Transverse colon (tissue), 4 donors: ENCODE measurements around the gene CFAP61. TPM values are rescaled to one million over a fixed set of nuclear protein-coding genes. Genes with fewer than 3 reads are reported as not detected.

ENCODE experiments used
- DNase-seq: peaks from one replicate; pipeline ENCODE4 v3.0.0-alpha.2; 2019
- H3K27ac ChIP-seq, 4 donors: fragments of 200-600 bp; sonication (generic); 2 replicates each; pipeline ENCODE4 v1.5.1; 2016 to 2018; ENCODE audit warnings: inconsistent platforms in 4 of 4
- H3K27me3 ChIP-seq: fragments of 200-600 bp; sonication (generic); 2 replicates; pipeline ENCODE4 v1.5.1; 2017; ENCODE audit warnings: inconsistent platforms
- H3K36me3 ChIP-seq, 4 donors: fragments of 200-600 bp; sonication (generic); 2 replicates each; pipeline ENCODE4 v1.5.1; 2017 to 2019; ENCODE audit warnings: inconsistent platforms in 4 of 4
- H3K4me1 ChIP-seq, 4 donors: fragments of 200-600 bp; sonication (generic); 2 replicates each; pipeline ENCODE4 v1.5.1; 2017 to 2020; ENCODE audit warnings: inconsistent platforms in 4 of 4
- H3K4me3 ChIP-seq, 4 donors: fragments of 200-600 bp; sonication (generic); 1 replicate in 1 of 4; 2 replicates in 3 of 4; pipeline versions ENCODE4 v1.5.1 to v1.6.1; 2017 to 2019; ENCODE audit warnings: inconsistent platforms in 4 of 4
- H3K9me3 ChIP-seq, 2 donors: fragments of 200-600 bp; sonication (generic); 2 replicates each; pipeline ENCODE4 v1.5.1; 2017 to 2019; ENCODE audit warnings: inconsistent platforms in 2 of 2
- EP300 ChIP-seq: sonication (generic); formaldehyde crosslinking; IDR thresholded peaks from one replicate; pipeline ENCODE4 v1.6.1; 2017; ENCODE audit warnings: antibody characterized with exemption, low read depth
- POLR2A ChIP-seq: fragments of 450-650 bp; IDR thresholded peaks from one replicate; pipeline ENCODE4 v1.6.1; 2016; ENCODE audit warnings: antibody characterized with exemption, mild to moderate bottlenecking, moderate library complexity
- POLR2AphosphoS5 ChIP-seq, 3 donors: sonication (generic); formaldehyde crosslinking; IDR thresholded peaks; one replicate each; pipeline ENCODE4 v1.6.1; 2016; ENCODE audit warnings: antibody characterized with exemption in 3 of 3
- WGBS, 2 donors: methylation state at CpG; one replicate each; pipeline ENCODE4 v1.1.5; 2018; ENCODE audit warnings: low coverage in 1 of 2; 5-methylcytosine and 5-hydroxymethylcytosine counted together
- in situ Hi-C, 4 donors: fragments of 200-750 bp; cut with MboI; loops; one replicate each; pipeline versions ENCODE4 v1.15.0 to v1.15.1; 2017; ENCODE audit warnings: low sequenced_read_pairs in 3 of 4, low pct_ligation_motif_present in 1 of 4, low pct_unique_long_range_greater_than_20kb in 1 of 4
- intact Hi-C: fragments of 100-400 bp; cut with DNase I; formaldehyde crosslinking; loops from one replicate; pipeline ENCODE4 v1.15.1; 2023; ENCODE audit warnings: low total_unique reads
- total RNA-seq, 4 donors: library from RNA; depleted of rRNA; stranded (reverse); fragments of >200 nt; gene quantifications; one replicate each; pipeline ENCODE4 v1.1.0, GENCODE V29; 2016
- TF ChIP-seq, protein P1 (sequence below), 5 experiments: fragments of 200-600 bp in 3 of 5; fragments of 450-650 bp in 2 of 5; sonication (generic) in 3 of 5; IDR thresholded peaks; 1 replicate in 2 of 5; 2 replicates in 3 of 5; pipeline ENCODE4 v1.5.1; 2016 to 2017; ENCODE audit warnings: antibody characterized with exemption in 5 of 5, inconsistent platforms in 3 of 5, mild to moderate bottlenecking in 2 of 5, moderate library complexity in 1 of 5

The CFAP61 gene
- total RNA-seq, 4 donors from 2014 or later = 0.27 TPM; not detected in 3

DNA sequence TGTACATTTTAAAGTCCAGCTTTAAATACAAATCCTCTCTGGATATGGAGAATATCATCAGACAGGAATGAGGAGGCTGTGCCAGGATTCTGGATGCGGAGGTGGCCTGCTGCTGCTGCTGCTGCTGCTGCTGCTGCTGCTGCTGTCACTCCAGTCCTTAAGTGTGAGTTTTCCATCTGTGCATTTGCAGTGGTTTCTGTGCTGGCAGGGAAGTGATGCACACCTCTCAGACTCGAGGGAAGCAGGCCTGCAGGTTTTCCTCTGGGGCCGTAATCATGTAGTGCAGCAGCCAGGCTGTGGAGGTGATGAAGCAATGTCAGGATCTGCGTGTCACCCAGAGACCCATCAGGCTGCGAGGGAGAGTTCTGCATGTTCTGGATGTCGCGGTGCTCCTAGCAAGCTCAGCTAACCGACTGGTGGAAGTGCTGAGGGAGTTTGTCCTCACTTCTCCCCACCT lies 32.0 kb downstream of the CFAP61 start:
- H3K4me3 ChIP-seq = no peak overlapping the region
- no peaks in the 10 kb centered on the region for H3K9me3 ChIP-seq
- 74% methylated on average over 8 of the region's 8 CpGs; no CpG with 5 or more reads in 1 of the 2 donors for WGBS, 2 donors
- H3K4me1 ChIP-seq = peaks cover 0 to under 1% (median 0%) of the 10 kb centered on the region in 4 donors
- intact Hi-C loops (no loop called here), in situ Hi-C loops (loop anchor here in 3 of 4 donors (10.0 to 25.0 kb wide), 5 partner anchors 150 to 753 kb away; no protein-coding TSS in a partner anchor)
- no peak overlapping the region for H3K27ac ChIP-seq
- TF ChIP-seq EP300 = no peak
- TF ChIP-seq, protein P1, sequence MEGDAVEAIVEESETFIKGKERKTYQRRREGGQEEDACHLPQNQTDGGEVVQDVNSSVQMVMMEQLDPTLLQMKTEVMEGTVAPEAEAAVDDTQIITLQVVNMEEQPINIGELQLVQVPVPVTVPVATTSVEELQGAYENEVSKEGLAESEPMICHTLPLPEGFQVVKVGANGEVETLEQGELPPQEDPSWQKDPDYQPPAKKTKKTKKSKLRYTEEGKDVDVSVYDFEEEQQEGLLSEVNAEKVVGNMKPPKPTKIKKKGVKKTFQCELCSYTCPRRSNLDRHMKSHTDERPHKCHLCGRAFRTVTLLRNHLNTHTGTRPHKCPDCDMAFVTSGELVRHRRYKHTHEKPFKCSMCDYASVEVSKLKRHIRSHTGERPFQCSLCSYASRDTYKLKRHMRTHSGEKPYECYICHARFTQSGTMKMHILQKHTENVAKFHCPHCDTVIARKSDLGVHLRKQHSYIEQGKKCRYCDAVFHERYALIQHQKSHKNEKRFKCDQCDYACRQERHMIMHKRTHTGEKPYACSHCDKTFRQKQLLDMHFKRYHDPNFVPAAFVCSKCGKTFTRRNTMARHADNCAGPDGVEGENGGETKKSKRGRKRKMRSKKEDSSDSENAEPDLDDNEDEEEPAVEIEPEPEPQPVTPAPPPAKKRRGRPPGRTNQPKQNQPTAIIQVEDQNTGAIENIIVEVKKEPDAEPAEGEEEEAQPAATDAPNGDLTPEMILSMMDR (IDR thresholded peaks at IDR 0.05) = no peak
- TF ChIP-seq POLR2A = no peak
- TF ChIP-seq POLR2AphosphoS5 (IDR thresholded peaks at IDR 0.05) = no peak
- no peak for DNase-seq
- no peaks in the 10 kb centered on the region for H3K27me3 ChIP-seq
- no peaks in the 10 kb centered on the region for H3K36me3 ChIP-seq

DNA sequence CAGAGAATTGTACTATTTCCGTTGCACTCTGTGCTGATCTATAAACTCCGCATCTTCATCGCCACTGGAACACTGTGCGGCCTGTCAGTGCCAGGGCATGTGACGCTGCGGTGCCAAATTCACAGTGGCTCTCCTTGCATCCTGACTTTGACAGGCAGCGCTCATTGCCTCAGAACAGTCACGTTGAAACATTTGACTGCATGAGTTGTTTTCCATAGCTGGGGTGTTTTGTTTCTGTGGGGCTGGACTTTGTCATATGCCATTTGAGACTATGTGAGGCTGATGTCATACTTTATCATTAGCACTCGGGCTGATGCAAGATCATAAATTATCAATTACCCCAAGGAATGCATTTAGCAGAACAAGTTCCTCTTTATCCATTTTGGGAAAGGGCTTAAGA lies 32.7 kb downstream of the CFAP61 start:
- Histone ChIP-seq H3K9me3 (no peaks in the 10 kb centered on the region), H3K27me3 (no peaks in the 10 kb centered on the region), H3K4me1 (no peaks in the 10 kb centered on the region), H3K27ac (no peak overlapping the region), H3K36me3 (no peaks in the 10 kb centered on the region), H3K4me3 (no peak overlapping the region)
- WGBS, 2 donors = 80 to 82% methylated on average over 6 to 9 of the region's 9 CpGs
- TF ChIP-seq, protein P1 (IDR thresholded peaks at IDR 0.05) = no peak
- TF ChIP-seq POLR2A = no peak
- no peak for TF ChIP-seq POLR2AphosphoS5 (IDR thresholded peaks at IDR 0.05)
- no peak for TF ChIP-seq EP300
- intact Hi-C loops (no loop called here), in situ Hi-C loops (loop anchor here in 3 of 4 donors (10.0 to 25.0 kb wide), 5 partner anchors 150 to 752 kb away; no protein-coding TSS in a partner anchor)
- no peak for DNase-seq

DNA sequence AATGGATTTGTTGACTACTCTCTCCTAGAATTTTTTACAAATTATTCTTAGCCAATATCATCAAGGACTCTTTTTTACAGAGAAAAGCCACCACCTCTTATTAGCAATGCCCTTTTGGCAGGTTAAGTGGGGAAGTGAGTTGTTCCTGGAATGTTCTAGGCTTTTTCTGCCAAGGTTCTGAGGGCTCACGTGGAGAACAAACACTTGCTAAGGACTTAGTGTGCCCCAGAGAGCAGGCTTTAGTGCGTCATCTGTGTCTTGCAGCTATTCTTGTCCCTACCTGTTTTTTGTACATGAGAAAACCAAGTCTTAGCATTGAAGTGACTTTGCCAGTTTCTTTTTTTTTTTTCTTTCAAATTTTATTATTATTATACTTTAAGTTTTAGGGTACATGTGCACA lies 33.5 kb downstream of the CFAP61 start:
- intact Hi-C loops = no loop called here
- no peak overlapping the region for H3K27ac ChIP-seq
- in situ Hi-C loops = loop anchor here in 3 of 4 donors (10.0 to 25.0 kb wide), 5 partner anchors 149 to 751 kb away; no protein-coding TSS in a partner anchor

DNA sequence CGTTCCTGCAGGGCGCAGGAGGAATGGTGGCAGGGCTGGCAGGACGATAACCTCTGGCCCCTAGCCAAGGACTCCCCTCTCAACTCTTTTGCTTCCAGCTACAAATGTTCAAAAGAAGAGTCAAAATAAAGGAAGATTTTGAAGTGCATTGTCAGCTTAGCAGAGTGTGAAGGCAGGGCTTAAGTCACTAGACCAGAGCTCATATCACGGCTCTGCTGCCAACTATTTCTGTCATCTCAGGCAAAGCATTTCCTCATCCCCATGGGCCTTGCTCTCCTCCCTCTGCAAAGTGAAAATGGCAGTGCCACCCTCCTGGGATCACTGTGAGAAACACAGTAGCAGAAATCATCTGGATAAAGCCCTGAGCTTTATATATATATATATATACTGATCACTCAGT lies 36.7 kb downstream of the CFAP61 start:
- TF ChIP-seq EP300 (no peak), POLR2A (no peak), POLR2AphosphoS5 (IDR thresholded peaks at IDR 0.05) (no peak)
- TF ChIP-seq, protein P1 (IDR thresholded peaks at IDR 0.05) = no peak
- no peaks in the 10 kb centered on the region for H3K36me3 ChIP-seq
- H3K27me3 ChIP-seq = no peaks in the 10 kb centered on the region
- intact Hi-C loops = no loop called here
- no peaks in the 10 kb centered on the region for H3K9me3 ChIP-seq
- DNase-seq = no peak
- no peak overlapping the region for H3K4me3 ChIP-seq
- H3K27ac ChIP-seq = no peak overlapping the region
- in situ Hi-C loops = loop anchor here in 3 of 4 donors (10.0 to 25.0 kb wide), 5 partner anchors 146 to 748 kb away; no protein-coding TSS in a partner anchor
- H3K4me1 ChIP-seq = no peaks in the 10 kb centered on the region
- 75 to 89% methylated on average over 1 to 4 of the region's 4 CpGs for WGBS, 2 donors

More for the DNA sequence above, 33.5 kb downstream of the CFAP61 start:
- Histone ChIP-seq H3K27me3 (no peaks in the 10 kb centered on the region), H3K36me3 (no peaks in the 10 kb centered on the region), H3K4me3 (no peak overlapping the region), H3K9me3 (no peaks in the 10 kb centered on the region), H3K4me1 (no peaks in the 10 kb centered on the region)
- TF ChIP-seq, protein P1 (IDR thresholded peaks at IDR 0.05) = no peak
- TF ChIP-seq POLR2A = no peak
- TF ChIP-seq EP300 = peak; percentile 46
- no peak for TF ChIP-seq POLR2AphosphoS5 (IDR thresholded peaks at IDR 0.05)
- DNase-seq = no peak
- WGBS, 2 donors = 64 to 71% methylated on average over 2 of the region's 2 CpGs
